ENCODE results near the gene NMRAL1.

NMRAL1 gene

GRCh38 chr16:4437366-4437765 lies 37.1 kb downstream of the NMRAL1 start:
- TF ChIP-seq ARNT (IDR thresholded peaks at IDR 0.05) (no peak), CTBP1 (IDR thresholded peaks at IDR 0.05; ENCODE audit: borderline replicate concordance) (no peak), SUZ12 (IDR thresholded peaks at IDR 0.05) (no peak), BHLHE40 (IDR thresholded peaks at IDR 0.05; ENCODE audit: borderline replicate concordance) (no peak), LEF1 (IDR thresholded peaks at IDR 0.05; ENCODE audit: borderline replicate concordance) (no peak), FOXM1 (IDR thresholded peaks at IDR 0.05; ENCODE audit: borderline replicate concordance) (no peak), ELF4 (IDR thresholded peaks at IDR 0.05) (no peak), FOXA1 (IDR thresholded peaks at IDR 0.05) (no peak), TARDBP (IDR thresholded peaks at IDR 0.05) (no peak), FOXK2 (IDR thresholded peaks at IDR 0.05) (no peak), HDGF (IDR thresholded peaks at IDR 0.05; ENCODE audit: borderline replicate concordance) (no peak), NFRKB (IDR thresholded peaks at IDR 0.05) (no peak), ZNF384 (IDR thresholded peaks at IDR 0.05) (no peak), L3MBTL2 (conservative IDR thresholded peaks at IDR 0.05) (no peak), PKNOX1 (IDR thresholded peaks at IDR 0.05) (no peak), SP1 (IDR thresholded peaks at IDR 0.05) (no peak)
- ChIA-PET POLR2A (no interaction called here), CTCF (no interaction called here)
- no peak for DNase-seq (ENCODE audit: extremely low spot score)

DNA sequence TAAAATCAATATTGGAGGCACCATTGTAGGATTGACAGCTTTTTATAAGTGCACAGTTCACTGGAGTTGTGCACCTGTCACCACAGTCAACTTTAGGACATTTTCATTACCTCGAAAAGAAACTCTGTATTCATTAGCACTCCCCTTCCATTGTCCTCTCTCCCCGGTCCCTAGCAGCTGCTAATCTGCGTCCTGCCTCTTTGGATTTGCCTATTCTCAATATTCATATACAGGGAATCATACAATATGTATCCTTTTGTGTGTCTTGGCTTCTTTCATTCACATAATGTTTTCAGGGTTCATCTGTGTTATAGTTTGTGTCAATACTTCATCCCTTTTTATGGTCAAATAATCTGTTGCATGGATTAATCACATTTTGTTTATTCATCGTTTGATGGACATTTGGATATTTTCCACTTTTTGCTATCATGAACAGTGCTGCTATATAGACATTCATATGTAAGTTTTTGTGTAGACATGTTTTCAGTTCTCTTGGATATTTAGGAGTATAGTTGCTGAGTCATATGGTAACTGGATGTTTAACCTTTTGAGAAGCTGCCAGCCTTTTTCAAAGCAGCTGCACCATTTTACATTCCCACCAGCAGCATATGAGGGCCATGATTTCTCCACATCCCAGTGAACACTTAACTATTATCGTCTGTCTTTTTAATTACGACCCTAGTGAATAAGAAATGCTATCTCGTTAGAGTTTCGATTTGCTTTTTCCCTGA lies 38.9 kb downstream of the NMRAL1 start:
- TF ChIP-seq FOXK2 (IDR thresholded peaks at IDR 0.05), result no peak
- TF ChIP-seq L3MBTL2 (conservative IDR thresholded peaks at IDR 0.05), result no peak
- TF ChIP-seq HDGF (IDR thresholded peaks at IDR 0.05; ENCODE audit: borderline replicate concordance), result no peak
- no peak for TF ChIP-seq ELF4 (IDR thresholded peaks at IDR 0.05)
- no peak for TF ChIP-seq ZNF384 (IDR thresholded peaks at IDR 0.05)
- TF ChIP-seq ARNT (IDR thresholded peaks at IDR 0.05), result no peak
- no peak for TF ChIP-seq PKNOX1 (IDR thresholded peaks at IDR 0.05)
- no peak for TF ChIP-seq FOXM1 (IDR thresholded peaks at IDR 0.05; ENCODE audit: borderline replicate concordance)
- no peak for TF ChIP-seq LEF1 (IDR thresholded peaks at IDR 0.05; ENCODE audit: borderline replicate concordance)
- TF ChIP-seq NFRKB (IDR thresholded peaks at IDR 0.05), result no peak
- no peak for TF ChIP-seq BHLHE40 (IDR thresholded peaks at IDR 0.05; ENCODE audit: borderline replicate concordance)
- no peak for TF ChIP-seq SP1 (IDR thresholded peaks at IDR 0.05)
- no peak for TF ChIP-seq TARDBP (IDR thresholded peaks at IDR 0.05)
- ChIA-PET POLR2A (no interaction called here), CTCF (no interaction called here)
- no peak for DNase-seq (ENCODE audit: extremely low spot score)

- ChIA-PET POLR2A (no interaction called here), CTCF (no interaction called here)
- no peak for TF ChIP-seq SP1 (IDR thresholded peaks at IDR 0.05)
- no peak for TF ChIP-seq FOXK2 (IDR thresholded peaks at IDR 0.05)
- TF ChIP-seq CTBP1 (IDR thresholded peaks at IDR 0.05; ENCODE audit: borderline replicate concordance), result no peak
- TF ChIP-seq ZNF384 (IDR thresholded peaks at IDR 0.05), result no peak
- no peak for TF ChIP-seq SUZ12 (IDR thresholded peaks at IDR 0.05)
- TF ChIP-seq PKNOX1 (IDR thresholded peaks at IDR 0.05), result no peak
- no peak for TF ChIP-seq BHLHE40 (IDR thresholded peaks at IDR 0.05; ENCODE audit: borderline replicate concordance)
- no peak for TF ChIP-seq ELF4 (IDR thresholded peaks at IDR 0.05)
- TF ChIP-seq FOXA1 (IDR thresholded peaks at IDR 0.05), result no peak
- no peak for TF ChIP-seq NFRKB (IDR thresholded peaks at IDR 0.05)
- TF ChIP-seq L3MBTL2 (conservative IDR thresholded peaks at IDR 0.05), result no peak
- no peak for TF ChIP-seq FOXM1 (IDR thresholded peaks at IDR 0.05; ENCODE audit: borderline replicate concordance)
- no peak for TF ChIP-seq ARNT (IDR thresholded peaks at IDR 0.05)
- TF ChIP-seq HDGF (IDR thresholded peaks at IDR 0.05; ENCODE audit: borderline replicate concordance), result no peak
- TF ChIP-seq LEF1 (IDR thresholded peaks at IDR 0.05; ENCODE audit: borderline replicate concordance), result no peak
- TF ChIP-seq TARDBP (IDR thresholded peaks at IDR 0.05), result no peak
- DNase-seq (ENCODE audit: extremely low spot score), result no peak
These were observed 40.3 kb downstream of the NMRAL1 start for GRCh38 chr16:4433914-4434787.

DNA sequence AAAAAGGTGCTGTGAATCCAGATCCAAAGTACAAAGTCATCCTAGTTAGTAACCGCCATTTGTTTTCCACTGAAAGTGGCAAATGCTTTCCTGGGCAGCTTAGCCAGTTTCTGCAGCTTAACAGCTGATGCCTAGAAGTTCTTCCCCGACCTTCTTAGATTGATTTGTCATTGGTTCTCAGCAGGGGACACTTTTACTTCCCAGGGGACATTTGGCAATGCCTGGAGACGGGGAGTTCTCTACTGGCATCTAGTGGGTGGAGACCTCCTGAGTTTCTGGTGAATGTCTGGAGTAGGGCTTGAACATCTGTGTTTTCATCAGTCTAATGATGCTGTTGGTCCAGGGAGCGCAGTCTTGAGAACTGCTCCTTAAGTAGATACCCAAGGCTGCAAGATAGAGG lies 41.2 kb downstream of the NMRAL1 start:
- DNase-seq (ENCODE audit: extremely low spot score), result no peak
- ChIA-PET CTCF (no interaction called here), POLR2A (no interaction called here)
- TF ChIP-seq FOXK2 (IDR thresholded peaks at IDR 0.05), result no peak
- no peak for TF ChIP-seq L3MBTL2 (conservative IDR thresholded peaks at IDR 0.05)
- no peak for TF ChIP-seq HDGF (IDR thresholded peaks at IDR 0.05; ENCODE audit: borderline replicate concordance)
- TF ChIP-seq ZNF384 (IDR thresholded peaks at IDR 0.05), result no peak
- no peak for TF ChIP-seq SUZ12 (IDR thresholded peaks at IDR 0.05)
- no peak for TF ChIP-seq ARNT (IDR thresholded peaks at IDR 0.05)
- TF ChIP-seq PKNOX1 (IDR thresholded peaks at IDR 0.05), result no peak
- no peak for TF ChIP-seq FOXM1 (IDR thresholded peaks at IDR 0.05; ENCODE audit: borderline replicate concordance)
- TF ChIP-seq BHLHE40 (IDR thresholded peaks at IDR 0.05; ENCODE audit: borderline replicate concordance), result no peak
- no peak for TF ChIP-seq CTBP1 (IDR thresholded peaks at IDR 0.05; ENCODE audit: borderline replicate concordance)
- no peak for TF ChIP-seq NFRKB (IDR thresholded peaks at IDR 0.05)
- TF ChIP-seq SP1 (IDR thresholded peaks at IDR 0.05), result no peak
- TF ChIP-seq LEF1 (IDR thresholded peaks at IDR 0.05; ENCODE audit: borderline replicate concordance), result no peak
- TF ChIP-seq TARDBP (IDR thresholded peaks at IDR 0.05), result no peak
- TF ChIP-seq ELF4 (IDR thresholded peaks at IDR 0.05), result no peak
- TF ChIP-seq FOXA1 (IDR thresholded peaks at IDR 0.05), result no peak

Measured in HEK293T (cell line).